HG03039 (cell line): Measurements from ENCODE around the gene HPN.

Experiments used
- ATAC-seq: cut with Tn5 transposase; IDR thresholded peaks from one replicate; pipeline ENCODE4 v1.9.1; 2021; ENCODE audit warnings: mild to moderate bottlenecking, moderate library complexity; ENCODE audit not compliant: unreplicated experiment

The HPN gene

GRCh38 chr19:35080613-35081170 lies 39.2 kb downstream of the HPN start:
- ATAC-seq: no peak

GRCh38 chr19:35081201-35081600 lies 39.7 kb downstream of the HPN start:
- ATAC-seq: no peak

GRCh38 chr19:35083691-35084508 lies 42.4 kb downstream of the HPN start:
- no peak for ATAC-seq

- no peak for ATAC-seq
These were observed 42.9 kb downstream of the HPN start for GRCh38 chr19:35084509-35084762.

- no peak for ATAC-seq
These were observed 44.4 kb downstream of the HPN start for GRCh38 chr19:35085947-35086346.

- ATAC-seq: no peak
These were observed 44.9 kb downstream of the HPN start for GRCh38 chr19:35086455-35086854.

GRCh38 chr19:35087393-35087792 lies 45.9 kb downstream of the HPN start:
- ATAC-seq: no peak

- ATAC-seq: no peak
These were observed 46.8 kb downstream of the HPN start for GRCh38 chr19:35088131-35088913.

GRCh38 chr19:35089554-35089953 lies 48.0 kb downstream of the HPN start:
- no peak for ATAC-seq

- ATAC-seq: no peak
These were observed 48.6 kb downstream of the HPN start for GRCh38 chr19:35090160-35090505.

GRCh38 chr19:35090506-35091214 lies 49.1 kb downstream of the HPN start:
- ATAC-seq: no peak

GRCh38 chr19:35093430-35093829 lies 51.9 kb downstream of the HPN start:
- no peak for ATAC-seq

- ATAC-seq: no peak
These were observed 52.6 kb downstream of the HPN start for GRCh38 chr19:35093941-35094647.

- no peak for ATAC-seq
These were observed 53.1 kb downstream of the HPN start for GRCh38 chr19:35094656-35095055.

GRCh38 chr19:35095667-35096368 lies 54.3 kb downstream of the HPN start:
- no peak for ATAC-seq

- ATAC-seq: no peak
These were observed 57.0 kb downstream of the HPN start for GRCh38 chr19:35098413-35099049.

- no peak for ATAC-seq
These were observed 57.8 kb downstream of the HPN start for GRCh38 chr19:35099155-35099896.

- ATAC-seq: no peak
These were observed 58.4 kb downstream of the HPN start for GRCh38 chr19:35099897-35100275.
